Stromal cell of bone marrow (primary cell): ENCODE results near the gene MYCBP.
"Not testable (repeated sequence)": the region's sequence is repeated elsewhere in the genome, so short reads cannot be mapped to it uniquely, and the experiment has no call there.

Source experiments
- DNase-seq: peaks from one replicate; pipeline ENCODE4 v3.0.0-alpha.2; 2012; ENCODE audit warnings: low read depth

Gene MYCBP

DNA sequence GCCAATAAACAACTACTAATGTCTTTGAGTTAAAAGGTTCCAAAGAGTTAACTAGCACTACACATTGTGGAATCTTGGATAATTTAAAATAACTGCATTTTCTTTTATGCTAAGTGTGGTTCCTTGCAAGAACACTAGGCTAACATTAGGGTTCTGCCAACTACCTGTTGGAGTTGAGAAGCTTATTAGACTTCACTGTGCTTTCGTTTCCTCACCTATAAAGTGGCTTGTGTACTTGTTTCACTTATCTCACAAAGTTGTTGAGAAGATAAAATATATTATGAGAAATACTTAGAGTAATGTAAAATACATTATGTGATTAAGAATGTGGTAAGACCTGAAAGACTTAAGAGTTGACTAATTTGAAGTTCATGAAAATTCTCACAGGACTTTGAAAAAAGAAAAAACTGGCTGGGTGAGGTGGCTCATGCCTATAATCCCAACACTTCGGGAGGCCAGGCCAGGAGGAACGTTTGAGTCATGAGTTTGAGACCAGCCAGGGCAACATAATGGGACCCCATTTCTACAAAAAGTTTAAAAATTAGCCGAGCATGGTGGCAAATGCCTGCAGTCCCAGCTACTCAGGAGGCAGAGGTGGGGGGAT is 7.9 kb downstream of the MYCBP start:
- DNase-seq: no peak

- no peak for DNase-seq
These were observed 12.7 kb downstream of the MYCBP start for GRCh38 chr1:38860454-38860795.

- DNase-seq: peak; percentile 99
These were observed 13.3 kb downstream of the MYCBP start, which contains the start of gene RRAGC for GRCh38 chr1:38859561-38860453. TSS of gene RRAGC (minus strand) at chr1:38859772. CDS start at chr1:38859646, 126 bp downstream.

DNA sequence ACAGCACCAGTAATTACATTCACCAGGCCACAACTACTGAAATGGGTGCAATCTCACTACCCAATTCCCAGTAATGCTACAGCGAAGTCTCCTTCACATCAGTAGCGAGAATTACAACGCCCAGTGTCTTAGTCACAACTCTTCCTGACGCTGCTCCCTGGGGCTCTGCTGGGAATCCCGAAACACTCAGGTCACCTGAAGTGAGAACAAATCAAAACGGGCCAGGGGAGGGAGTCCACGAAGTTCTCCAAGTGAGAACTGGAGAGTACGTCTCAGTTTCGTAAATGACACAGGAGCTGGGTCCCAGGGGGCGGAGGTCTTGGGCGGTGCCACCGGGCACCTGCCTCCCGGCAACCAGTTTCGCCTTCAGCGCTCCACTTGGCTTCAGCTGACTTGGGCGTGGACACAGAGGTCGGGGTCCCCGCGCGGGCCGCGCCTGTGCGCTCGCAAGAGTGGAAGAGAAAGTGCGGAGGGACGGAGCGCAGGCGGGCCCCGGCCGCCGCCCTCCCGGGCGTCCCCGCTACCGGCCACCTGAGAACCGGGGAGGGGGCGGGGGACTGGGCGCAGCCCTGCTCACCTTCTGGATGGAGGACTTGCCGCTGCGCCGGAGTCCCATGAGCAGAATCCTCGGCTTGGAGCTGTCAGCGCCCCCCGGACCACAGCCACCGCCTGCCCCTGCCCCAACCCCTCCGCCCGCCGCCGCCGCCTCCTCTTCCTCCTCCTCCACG is 14.2 kb downstream of the MYCBP start:
- DNase-seq: peak; percentile 55

- DNase-seq: no peak
These were observed 20.4 kb downstream of the MYCBP start for GRCh38 chr1:38852780-38853179.

- DNase-seq: no peak
These were observed 25.1 kb downstream of the MYCBP start for GRCh38 chr1:38848071-38848470.

DNA sequence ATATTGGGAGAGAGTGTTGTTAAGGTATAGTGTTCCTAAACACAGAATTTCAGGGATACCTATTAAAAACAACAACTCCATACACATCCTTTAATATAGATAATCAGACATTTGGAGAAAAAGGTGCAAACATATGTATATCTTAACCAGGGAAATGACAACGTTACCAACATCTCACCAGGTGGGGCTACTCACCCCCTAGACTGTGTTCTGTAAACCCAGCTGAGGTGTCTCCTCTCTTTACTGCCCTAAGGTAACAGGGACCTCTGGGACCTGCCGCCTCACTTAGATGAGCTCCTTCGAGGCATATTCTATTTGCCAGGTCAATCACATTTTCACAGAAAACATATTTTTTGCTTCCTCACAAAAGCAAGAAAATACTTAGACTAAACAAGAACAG is 26.9 kb downstream of the MYCBP start:
- DNase-seq: no peak

DNA sequence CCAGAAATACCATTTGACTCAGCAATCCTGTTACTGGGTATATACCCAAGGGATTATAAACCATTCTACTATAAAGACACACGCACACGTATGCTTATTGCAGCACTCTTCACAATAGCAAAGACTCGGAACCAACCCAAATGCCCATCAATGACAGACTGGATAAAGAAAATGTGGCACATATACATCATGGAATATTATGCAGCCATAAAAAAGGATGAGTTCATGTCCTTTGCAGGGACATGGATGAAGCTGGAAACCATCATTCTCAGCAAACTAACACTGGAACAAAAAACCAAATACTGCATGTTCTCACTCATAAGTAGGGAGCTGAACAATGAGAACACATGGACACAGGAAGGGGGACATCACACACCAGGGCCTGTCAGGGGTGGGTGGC is 28.1 kb downstream of the MYCBP start:
- DNase-seq: not testable (repeated sequence)

GRCh38 chr1:38840281-38840680 is 32.9 kb downstream of the MYCBP start:
- DNase-seq: no peak

- DNase-seq: no peak
These were observed 33.8 kb downstream of the MYCBP start for GRCh38 chr1:38839363-38839762.

- not testable (repeated sequence) for DNase-seq
These were observed 36.8 kb downstream of the MYCBP start for GRCh38 chr1:38836316-38836715.

- DNase-seq: peak; percentile 63
These were observed 38.0 kb downstream of the MYCBP start for GRCh38 chr1:38834937-38835827.

- no peak for DNase-seq
These were observed 38.8 kb downstream of the MYCBP start for GRCh38 chr1:38834221-38834782.

DNA sequence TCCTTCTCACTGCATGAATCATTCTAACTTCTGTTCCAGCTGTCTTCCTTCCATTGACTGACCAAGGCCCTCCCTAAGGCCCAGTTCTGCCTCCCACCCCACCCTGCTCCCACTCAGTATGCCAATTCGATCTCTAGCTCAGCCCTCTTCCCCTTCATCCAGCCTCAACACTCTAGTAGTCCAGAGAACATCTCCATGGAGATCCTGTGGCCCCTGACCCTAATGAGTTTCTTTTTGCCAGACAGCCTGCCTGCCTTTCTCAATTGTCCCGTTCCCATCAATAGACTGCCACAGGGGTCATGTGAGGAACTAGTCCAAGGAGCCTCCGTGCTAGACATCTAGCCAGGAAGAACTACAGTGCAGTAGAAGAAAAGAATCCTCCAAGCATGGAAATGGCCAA is 40.0 kb downstream of the MYCBP start:
- no peak for DNase-seq

DNA sequence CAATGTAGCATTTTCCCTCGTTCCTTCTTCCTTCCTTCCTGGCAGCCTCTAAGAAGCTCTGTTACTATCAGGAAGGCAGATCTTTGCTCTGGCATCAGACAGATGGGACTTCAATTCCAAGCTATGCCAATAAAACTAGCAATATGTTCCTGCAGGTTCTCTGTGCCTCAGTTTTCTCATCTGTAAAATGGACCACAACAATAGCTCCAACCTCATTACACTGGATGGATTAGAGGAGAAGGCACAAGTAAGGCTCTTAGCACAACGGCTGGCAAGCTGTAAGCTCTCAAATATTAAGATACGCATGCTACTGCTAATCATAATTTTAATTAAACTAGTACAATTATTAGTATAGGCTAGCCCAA is 40.8 kb downstream of the MYCBP start:
- no peak for DNase-seq

GRCh38 chr1:38831731-38832369 is 41.3 kb downstream of the MYCBP start:
- no peak for DNase-seq

GRCh38 chr1:38829368-38829767 is 43.8 kb downstream of the MYCBP start:
- DNase-seq: no peak

DNA sequence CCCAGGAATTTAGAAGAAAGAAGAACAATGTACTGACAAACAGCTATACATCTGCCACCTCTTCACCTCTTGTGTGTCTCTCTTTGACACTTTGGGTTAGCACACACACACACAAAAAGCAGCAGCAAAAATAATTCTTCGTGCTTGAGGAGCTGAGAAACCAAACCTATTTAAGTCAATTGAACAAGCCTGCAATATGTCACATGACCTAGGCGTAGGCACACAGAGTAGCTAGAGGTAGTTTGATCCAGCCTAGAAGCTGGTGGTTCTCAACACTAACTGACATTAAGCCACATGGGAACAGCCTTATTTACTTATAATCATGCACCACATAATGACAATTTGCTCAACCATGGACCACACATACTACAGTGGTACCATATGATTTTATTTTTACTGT is 45.8 kb downstream of the MYCBP start:
- DNase-seq: no peak

DNA sequence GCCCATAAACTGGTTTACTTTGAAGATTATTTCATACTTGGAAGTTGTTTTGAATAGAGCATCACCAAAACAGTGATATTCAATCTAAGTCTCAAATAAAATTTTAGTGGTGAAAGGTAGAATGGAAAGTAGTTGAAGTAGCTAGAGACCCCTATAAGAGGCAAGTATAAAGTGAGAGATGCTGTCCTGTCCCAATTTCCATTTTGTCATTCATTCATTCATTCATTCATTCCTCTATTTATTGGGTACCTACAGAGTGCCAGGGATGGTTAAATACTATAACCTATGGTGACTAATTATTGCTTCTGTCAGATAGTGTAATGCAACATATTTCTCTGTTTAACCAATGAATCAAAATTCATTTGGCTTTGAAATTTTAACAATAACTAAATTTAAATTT is 46.3 kb downstream of the MYCBP start:
- DNase-seq: no peak

DNA sequence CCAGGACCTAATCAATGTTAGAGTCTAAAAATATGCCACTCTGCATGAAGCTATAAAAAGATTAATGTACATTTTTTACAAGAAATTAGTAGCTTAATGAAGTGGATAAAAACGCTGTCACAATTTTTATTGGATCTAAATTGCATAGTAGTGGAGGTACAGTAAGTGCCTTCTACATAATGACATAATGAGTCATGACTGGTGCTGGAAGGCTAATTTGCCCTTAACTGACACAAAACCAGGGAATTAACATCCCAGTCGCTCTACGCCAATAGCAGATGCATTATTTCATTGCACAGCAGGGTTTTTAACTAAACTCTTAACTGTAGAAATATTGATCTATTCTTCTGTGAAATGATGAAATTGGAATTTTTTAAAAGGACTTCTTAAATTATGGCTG is 46.9 kb downstream of the MYCBP start:
- no peak for DNase-seq

- no peak for DNase-seq
These were observed 52.3 kb downstream of the MYCBP start for GRCh38 chr1:38820860-38821259.
